H9 (cell line): ENCODE measurements around the gene ATXN7. TPM values are rescaled to one million over a fixed set of nuclear protein-coding genes. Genes with fewer than 3 reads are reported as not detected.

Source experiments
- DNase-seq: peaks from one replicate; pipeline ENCODE4 v3.0.0-alpha.2; 2017
- H2AFZ ChIP-seq: one replicate; pipeline ENCODE4 v1.6.1; 2013; ENCODE audit warnings: mild to moderate bottlenecking, low read length, control low read depth, moderate library complexity
- H2AK5ac ChIP-seq: 2 replicates; pipeline ENCODE4 v1.6.1; 2013; ENCODE audit warnings: low read length, control low read depth, mixed read lengths; ENCODE audit not compliant: insufficient read length
- H2BK120ac ChIP-seq: one replicate; pipeline ENCODE4 v1.6.1; 2013; ENCODE audit warnings: low read depth, mild to moderate bottlenecking, low read length, control low read depth, inconsistent platforms; ENCODE audit not compliant: poor library complexity, severe bottlenecking
- H2BK12ac ChIP-seq: 2 replicates; pipeline ENCODE4 v1.6.1; 2013; ENCODE audit warnings: low read length, control low read depth, mixed read lengths, low read depth; ENCODE audit not compliant: insufficient read length
- H2BK15ac ChIP-seq: 2 replicates; pipeline ENCODE4 v1.6.1; 2013; ENCODE audit warnings: low read depth, low read length, control low read depth
- H2BK20ac ChIP-seq: one replicate; pipeline ENCODE4 v1.6.1; 2013; ENCODE audit warnings: low read depth, mild to moderate bottlenecking, low read length, control low read depth, inconsistent platforms; ENCODE audit not compliant: poor library complexity, severe bottlenecking
- H2BK5ac ChIP-seq: 2 replicates; pipeline ENCODE4 v1.6.1; 2013; ENCODE audit warnings: low read length, control low read depth, mixed read lengths; ENCODE audit not compliant: insufficient read length
- H3K14ac ChIP-seq: 2 replicates; pipeline ENCODE4 v1.6.1; 2013; ENCODE audit warnings: low read length, control low read depth; ENCODE audit not compliant: insufficient read depth
- H3K18ac ChIP-seq: 2 replicates; pipeline ENCODE4 v1.6.1; 2013; ENCODE audit warnings: low read depth, mild to moderate bottlenecking, mixed read lengths, low read length, control low read depth; ENCODE audit not compliant: insufficient read length
- H3K23ac ChIP-seq: 2 replicates; pipeline ENCODE4 v1.6.1; 2013; ENCODE audit warnings: low read length, control low read depth, mixed read lengths, low read depth; ENCODE audit not compliant: insufficient read length
- H3K23me2 ChIP-seq: 2 replicates; pipeline ENCODE4 v1.6.1; 2013; ENCODE audit warnings: low read depth, mild to moderate bottlenecking, mixed read lengths, low read length, control low read depth; ENCODE audit not compliant: insufficient read length, poor library complexity, severe bottlenecking
- H3K27ac ChIP-seq: 2 replicates; pipeline ENCODE4 v1.5.1; 2013; ENCODE audit warnings: low read length, control low read depth, mixed read lengths, low read depth; ENCODE audit not compliant: insufficient read length
- H3K27me3 ChIP-seq: 2 replicates; pipeline ENCODE4 v1.6.1; 2013; ENCODE audit warnings: low read length, control low read depth, inconsistent platforms; ENCODE audit not compliant: insufficient read depth
- H3K4ac ChIP-seq: 2 replicates; pipeline ENCODE4 v1.6.1; 2013; ENCODE audit warnings: low read depth, mild to moderate bottlenecking, control low read depth, inconsistent platforms, low read length, moderate library complexity
- H3K4me1 ChIP-seq: 2 replicates; pipeline ENCODE4 v1.6.1; 2013; ENCODE audit warnings: low read length, control low read depth, inconsistent platforms; ENCODE audit not compliant: insufficient read depth
- H3K4me2 ChIP-seq: 2 replicates; pipeline ENCODE4 v1.6.1; 2013; ENCODE audit warnings: low read length, control low read depth, mixed read lengths; ENCODE audit not compliant: insufficient read length, insufficient read depth
- H3K56ac ChIP-seq: 2 replicates; pipeline ENCODE4 v1.6.1; 2013; ENCODE audit warnings: low read depth, mild to moderate bottlenecking, mixed read lengths, low read length, control low read depth; ENCODE audit not compliant: insufficient read length
- H3K79me1 ChIP-seq: 2 replicates; pipeline ENCODE4 v1.6.1; 2013; ENCODE audit warnings: low read depth, mild to moderate bottlenecking, moderate library complexity, low read length, control low read depth, inconsistent platforms; ENCODE audit not compliant: insufficient read depth, poor library complexity, severe bottlenecking
- H3K79me2 ChIP-seq: 2 replicates; pipeline ENCODE4 v1.6.1; 2013; ENCODE audit warnings: low read length, control low read depth, inconsistent platforms; ENCODE audit not compliant: insufficient read depth
- H3K9ac ChIP-seq: 2 replicates; pipeline ENCODE4 v1.6.1; 2013; ENCODE audit warnings: low read length, control low read depth, mixed read lengths; ENCODE audit not compliant: insufficient read length; ENCODE audit errors: extremely low read depth
- H3K9me3 ChIP-seq: one replicate; pipeline ENCODE4 v1.6.1; 2013; ENCODE audit warnings: low read depth, low read length, inconsistent platforms; ENCODE audit not compliant: control insufficient read depth
- H3T11ph ChIP-seq: one replicate; pipeline ENCODE4 v1.6.1; 2013; ENCODE audit warnings: mild to moderate bottlenecking, low read length, control low read depth, inconsistent platforms
- H4K20me1 ChIP-seq: one replicate; pipeline ENCODE4 v1.6.1; 2013; ENCODE audit not compliant: control insufficient read depth, insufficient read length, insufficient read depth
- H4K5ac ChIP-seq: 2 replicates; pipeline ENCODE4 v1.6.1; 2013; ENCODE audit warnings: low read depth, mild to moderate bottlenecking, mixed read lengths, low read length, control low read depth; ENCODE audit not compliant: insufficient read length
- H4K8ac ChIP-seq: replicated peaks from 2 replicates; pipeline ENCODE4 v1.6.1; 2013; ENCODE audit warnings: low read length, control low read depth, mixed read lengths, low read depth; ENCODE audit not compliant: insufficient read length
- H4K91ac ChIP-seq: 2 replicates; pipeline ENCODE4 v1.6.1; 2013; ENCODE audit warnings: low read depth, mild to moderate bottlenecking, moderate library complexity, mixed read lengths, low read length, control low read depth; ENCODE audit not compliant: insufficient read length
- H3K27ac Mint-ChIP-seq, 3 experiments: 2 replicates in 2 of 3; 3 replicates in 1 of 3; pipeline ENCODE4 v1.8.0; 2020 to 2021; ENCODE audit warnings: mixed read lengths in 3 of 3, mild to moderate bottlenecking in 1 of 3, moderate library complexity in 1 of 3
- H3K27me3 Mint-ChIP-seq: 2 replicates; pipeline ENCODE4 v1.8.0; 2021; ENCODE audit warnings: low read depth, mild to moderate bottlenecking, moderate library complexity, mixed read lengths
- H3K36me3 Mint-ChIP-seq, 3 experiments: 2 replicates in 2 of 3; 3 replicates in 1 of 3; pipeline ENCODE4 v1.8.0; 2020 to 2021; ENCODE audit warnings: low read depth in 3 of 3, mixed read lengths in 3 of 3; ENCODE audit not compliant: insufficient read depth in 1 of 3
- H3K4me1 Mint-ChIP-seq, 2 experiments: 2 replicates each; pipeline ENCODE4 v1.8.0; 2020; ENCODE audit warnings: mixed read lengths in 2 of 2
- H3K4me3 Mint-ChIP-seq, 2 experiments: 2 replicates in 1 of 2; 3 replicates in 1 of 2; pipeline ENCODE4 v1.8.0; 2020 to 2021; ENCODE audit warnings: mild to moderate bottlenecking in 2 of 2, mixed read lengths in 2 of 2, moderate library complexity in 1 of 2
- H3K9me3 Mint-ChIP-seq, 2 experiments: 2 replicates in 1 of 2; 3 replicates in 1 of 2; pipeline ENCODE4 v1.8.0; 2020; ENCODE audit warnings: mild to moderate bottlenecking in 2 of 2, mixed read lengths in 2 of 2, moderate library complexity in 1 of 2
- WGBS: extraction: QIAGEN DNeasy Blood & Tissue Kit; methylation state at CpG from one replicate; pipeline ENCODE4 v1.1.7; 2013; ENCODE audit warnings: missing lambda C conversion rate, low lambda C conversion rate, mixed read lengths; ENCODE audit not compliant: insufficient read length; ENCODE audit errors: extremely low coverage; 5-methylcytosine and 5-hydroxymethylcytosine counted together
- total RNA-seq: library from RNA; stranded (reverse); gene quantifications from 2 replicates; pipeline ENCODE4 v1.2.1, GENCODE V29; 2021
- TF ChIP-seq, protein P1 (sequence below): fragments of 200-600 bp; sonication (generic); conservative IDR thresholded peaks from 3 replicates; pipeline ENCODE4 v1.8.0; 2021; ENCODE audit warnings: antibody characterized with exemption, mild to moderate bottlenecking

The ATXN7 gene
- total RNA-seq, 1 experiment from 2014 or later = 21.5 TPM

DNA sequence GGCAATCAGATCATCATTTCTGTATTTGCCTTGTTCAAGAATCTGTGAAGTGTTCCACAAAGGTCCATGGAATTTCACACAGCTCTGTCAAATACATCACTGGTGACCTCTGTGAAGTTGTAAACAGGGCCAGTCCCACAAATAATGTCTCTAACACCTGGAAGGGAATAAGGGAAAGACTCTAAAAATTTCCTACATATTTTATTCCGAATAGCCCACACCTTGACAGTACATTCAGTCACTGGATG lies 44.6 kb upstream of the ATXN7 start, which contains the start of gene C3orf49:
Gene C3orf49 (plus strand): TSS at position 149 of the 248 bp plus-strand sequence. CDS start 173 bp downstream, outside the sequence.
- H2BK5ac ChIP-seq = no peak within 1 kb of the TSS
- no peak within 1 kb of the TSS for H3K18ac ChIP-seq
- H4K91ac ChIP-seq = no peak within 1 kb of the TSS
- no peaks in the 10 kb centered on the region for H3K23me2 ChIP-seq
- DNase-seq = no peak
- Mint-ChIP-seq H3K4me1 (peaks cover 9 to 16% of the 10 kb centered on the region in 2 experiments), H3K27me3 (no peaks in the 10 kb centered on the region), H3K4me3 (no peak within 1 kb of the TSS), H3K9me3 (no peaks in the 10 kb centered on the region), H3K27ac (no peak within 1 kb of the TSS), H3K36me3 (no peaks in the 10 kb centered on the region)
- H3K4me1 ChIP-seq = 0 out of 2 replicates have a peak, but pooled peaks cover 3% of the 10 kb centered on the region
- no peak within 1 kb of the TSS for H3K56ac ChIP-seq
- H3K27ac ChIP-seq = no peak within 1 kb of the TSS
- no peak within 1 kb of the TSS for H2BK15ac ChIP-seq
- TF ChIP-seq, protein P1, sequence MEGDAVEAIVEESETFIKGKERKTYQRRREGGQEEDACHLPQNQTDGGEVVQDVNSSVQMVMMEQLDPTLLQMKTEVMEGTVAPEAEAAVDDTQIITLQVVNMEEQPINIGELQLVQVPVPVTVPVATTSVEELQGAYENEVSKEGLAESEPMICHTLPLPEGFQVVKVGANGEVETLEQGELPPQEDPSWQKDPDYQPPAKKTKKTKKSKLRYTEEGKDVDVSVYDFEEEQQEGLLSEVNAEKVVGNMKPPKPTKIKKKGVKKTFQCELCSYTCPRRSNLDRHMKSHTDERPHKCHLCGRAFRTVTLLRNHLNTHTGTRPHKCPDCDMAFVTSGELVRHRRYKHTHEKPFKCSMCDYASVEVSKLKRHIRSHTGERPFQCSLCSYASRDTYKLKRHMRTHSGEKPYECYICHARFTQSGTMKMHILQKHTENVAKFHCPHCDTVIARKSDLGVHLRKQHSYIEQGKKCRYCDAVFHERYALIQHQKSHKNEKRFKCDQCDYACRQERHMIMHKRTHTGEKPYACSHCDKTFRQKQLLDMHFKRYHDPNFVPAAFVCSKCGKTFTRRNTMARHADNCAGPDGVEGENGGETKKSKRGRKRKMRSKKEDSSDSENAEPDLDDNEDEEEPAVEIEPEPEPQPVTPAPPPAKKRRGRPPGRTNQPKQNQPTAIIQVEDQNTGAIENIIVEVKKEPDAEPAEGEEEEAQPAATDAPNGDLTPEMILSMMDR = no peak
- no peaks in the 10 kb centered on the region for H3K27me3 ChIP-seq
- no peak within 1 kb of the TSS for H4K5ac ChIP-seq
- no peak within 1 kb of the TSS for H2BK20ac ChIP-seq
- WGBS = no CpG with 5 or more reads among the region's 1 CpG
- no peak within 1 kb of the TSS for H3K4me2 ChIP-seq
- no peak within 1 kb of the TSS for H2AFZ ChIP-seq
- no peak within 1 kb of the TSS for H3K23ac ChIP-seq
- no peak within 1 kb of the TSS for H3T11ph ChIP-seq
- H3K79me2 ChIP-seq = no peaks in the 10 kb centered on the region
- H4K20me1 ChIP-seq = no peaks in the 10 kb centered on the region
- H3K4ac ChIP-seq = no peak within 1 kb of the TSS
- H3K9ac ChIP-seq = no peak within 1 kb of the TSS
- H3K9me3 ChIP-seq = no peaks in the 10 kb centered on the region
- no peak within 1 kb of the TSS for H2AK5ac ChIP-seq
- H4K8ac ChIP-seq = no peak within 1 kb of the TSS
- no peak within 1 kb of the TSS for H2BK12ac ChIP-seq
- H3K14ac ChIP-seq = no peak within 1 kb of the TSS
- no peaks in the 10 kb centered on the region for H3K79me1 ChIP-seq
- no peak within 1 kb of the TSS for H2BK120ac ChIP-seq
